Retinal pigment epithelial cell (primary cell): ENCODE data around the gene DEGS2.
"Not testable (repeated sequence)": the region's sequence is repeated elsewhere in the genome, so short reads cannot be mapped to it uniquely, and the experiment has no call there.

Experiments used
- DNase-seq: peaks from one replicate; pipeline ENCODE4 v3.0.0-alpha.2; 2010; ENCODE audit warnings: low read depth
- H3K4me3 ChIP-seq: 2 replicates; pipeline ENCODE4 v1.5.1; 2011; ENCODE audit warnings: mild to moderate bottlenecking, low read length, control low read depth, moderate library complexity
- TF ChIP-seq, protein P1 (sequence below): conservative IDR thresholded peaks from 2 replicates; pipeline ENCODE4 v1.5.1; 2011; ENCODE audit warnings: low read depth, low read length, control low read depth, inconsistent platforms

DEGS2 gene

DNA sequence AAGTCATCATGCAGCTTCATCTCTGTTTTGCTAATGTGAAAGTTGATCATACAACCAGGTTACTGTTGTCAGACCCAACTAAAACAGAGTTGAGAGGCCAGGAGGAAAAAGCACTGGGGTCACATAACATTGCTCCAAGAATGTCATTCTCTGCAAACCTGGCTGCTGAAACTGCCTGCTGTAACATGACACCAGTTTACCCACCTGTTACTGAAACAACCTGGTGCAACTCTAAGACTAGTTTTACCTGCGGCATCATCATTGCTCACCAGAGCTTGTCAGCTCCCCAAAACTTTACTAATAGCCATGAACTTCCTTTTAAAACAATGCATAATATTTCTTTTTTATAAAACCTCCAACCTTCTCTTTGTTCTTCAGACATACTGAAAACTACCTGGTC is 30.7 kb upstream of the DEGS2 start:
- TF ChIP-seq, protein P1, sequence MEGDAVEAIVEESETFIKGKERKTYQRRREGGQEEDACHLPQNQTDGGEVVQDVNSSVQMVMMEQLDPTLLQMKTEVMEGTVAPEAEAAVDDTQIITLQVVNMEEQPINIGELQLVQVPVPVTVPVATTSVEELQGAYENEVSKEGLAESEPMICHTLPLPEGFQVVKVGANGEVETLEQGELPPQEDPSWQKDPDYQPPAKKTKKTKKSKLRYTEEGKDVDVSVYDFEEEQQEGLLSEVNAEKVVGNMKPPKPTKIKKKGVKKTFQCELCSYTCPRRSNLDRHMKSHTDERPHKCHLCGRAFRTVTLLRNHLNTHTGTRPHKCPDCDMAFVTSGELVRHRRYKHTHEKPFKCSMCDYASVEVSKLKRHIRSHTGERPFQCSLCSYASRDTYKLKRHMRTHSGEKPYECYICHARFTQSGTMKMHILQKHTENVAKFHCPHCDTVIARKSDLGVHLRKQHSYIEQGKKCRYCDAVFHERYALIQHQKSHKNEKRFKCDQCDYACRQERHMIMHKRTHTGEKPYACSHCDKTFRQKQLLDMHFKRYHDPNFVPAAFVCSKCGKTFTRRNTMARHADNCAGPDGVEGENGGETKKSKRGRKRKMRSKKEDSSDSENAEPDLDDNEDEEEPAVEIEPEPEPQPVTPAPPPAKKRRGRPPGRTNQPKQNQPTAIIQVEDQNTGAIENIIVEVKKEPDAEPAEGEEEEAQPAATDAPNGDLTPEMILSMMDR: no peak
- H3K4me3 ChIP-seq: no peak overlapping the region
- DNase-seq: no peak

DNA sequence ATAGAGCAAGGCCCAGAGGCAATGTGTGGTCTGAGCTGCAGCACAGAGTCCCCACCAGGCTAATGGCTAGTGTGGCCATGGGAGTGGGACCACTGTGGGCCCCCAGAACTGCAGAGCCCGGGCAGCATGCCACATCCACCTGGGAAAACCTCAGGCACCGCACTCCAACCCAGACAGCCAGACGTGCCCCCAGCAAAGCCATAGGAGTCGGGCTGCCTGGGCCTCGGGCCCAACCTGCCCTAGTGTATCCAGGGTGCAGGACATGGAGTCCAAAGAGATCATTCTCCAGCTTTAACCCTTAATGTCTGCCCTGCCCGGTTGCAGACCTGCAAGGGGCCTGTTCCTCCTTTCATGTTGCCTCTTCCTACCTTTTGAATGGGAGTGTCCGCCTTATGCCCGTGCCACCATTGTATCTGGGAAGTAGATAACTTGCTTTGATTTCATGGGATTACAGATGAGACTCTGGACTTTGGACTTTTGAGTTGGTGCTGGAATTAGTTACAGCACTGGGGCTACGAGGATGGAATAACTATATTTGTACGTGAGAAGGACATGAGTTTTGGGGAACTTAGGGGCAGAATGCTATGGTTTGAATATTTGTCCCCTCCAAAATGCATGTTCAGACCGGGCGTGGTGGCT is 29.1 kb upstream of the DEGS2 start:
- DNase-seq: no peak
- no peak overlapping the region for H3K4me3 ChIP-seq
- TF ChIP-seq, protein P1: no peak

DNA sequence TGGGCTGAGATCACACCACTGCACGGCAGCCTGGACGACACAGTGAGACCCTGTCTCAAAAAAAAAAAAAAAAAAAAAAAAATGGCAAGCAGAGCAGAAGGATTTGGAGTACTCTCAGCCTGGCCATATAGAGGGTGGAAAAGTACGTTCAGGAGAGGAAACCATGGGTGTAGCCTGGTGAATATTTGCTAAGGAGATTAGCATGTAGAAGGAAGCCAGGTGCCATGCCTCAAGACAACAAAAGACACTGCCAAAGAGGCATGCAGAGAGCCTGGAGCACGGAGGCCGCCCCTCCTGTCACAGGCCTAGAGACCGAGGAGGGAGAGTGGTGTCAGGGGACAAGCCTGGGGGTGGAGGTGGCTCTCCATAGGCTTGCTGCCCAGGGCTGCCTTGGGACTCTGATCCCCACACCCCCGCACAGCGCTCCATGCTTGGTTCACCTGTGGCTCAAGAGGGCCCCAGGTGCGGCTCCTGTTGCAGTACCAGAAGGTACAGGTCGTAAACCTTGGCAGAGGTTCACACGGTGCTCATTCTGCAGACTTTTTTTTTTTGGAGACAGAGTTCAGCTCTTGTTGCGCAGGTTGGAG is 27.9 kb upstream of the DEGS2 start:
- TF ChIP-seq, protein P1: no peak
- no peak overlapping the region for H3K4me3 ChIP-seq
- DNase-seq: no peak

DNA sequence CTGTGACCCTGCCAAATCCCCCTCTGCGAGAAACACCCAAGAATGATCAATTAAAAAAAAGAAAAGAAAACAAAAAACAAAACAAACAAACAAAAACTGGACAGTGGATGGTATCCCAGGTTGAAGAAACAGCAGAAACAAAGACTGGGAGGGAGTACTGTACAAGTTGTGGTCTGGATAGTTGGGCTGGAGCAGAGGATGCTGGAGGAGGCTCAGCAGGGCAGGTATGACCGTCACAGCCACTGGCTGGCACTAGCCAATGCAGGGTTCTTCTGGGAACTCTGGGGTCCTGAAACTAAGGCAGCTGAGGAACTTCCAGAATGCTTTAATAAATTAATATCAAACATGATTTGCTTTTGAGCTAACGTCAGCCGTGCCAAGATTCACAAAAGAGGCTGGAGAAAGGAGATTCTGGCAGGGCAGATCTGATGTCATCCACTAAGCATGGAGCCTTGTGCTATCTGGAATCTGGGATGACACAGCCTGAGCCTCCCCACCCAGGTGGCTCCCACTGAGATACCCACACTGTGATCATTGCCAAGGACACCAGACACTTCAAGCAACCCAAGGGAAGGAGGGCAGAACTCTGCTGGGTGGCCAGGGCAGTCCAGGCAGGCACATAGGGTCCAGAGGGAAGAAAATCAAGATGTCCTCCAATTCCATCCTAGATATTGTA is 22.6 kb upstream of the DEGS2 start:
- DNase-seq, H3K4me3 ChIP-seq: not testable (repeated sequence)

DNA sequence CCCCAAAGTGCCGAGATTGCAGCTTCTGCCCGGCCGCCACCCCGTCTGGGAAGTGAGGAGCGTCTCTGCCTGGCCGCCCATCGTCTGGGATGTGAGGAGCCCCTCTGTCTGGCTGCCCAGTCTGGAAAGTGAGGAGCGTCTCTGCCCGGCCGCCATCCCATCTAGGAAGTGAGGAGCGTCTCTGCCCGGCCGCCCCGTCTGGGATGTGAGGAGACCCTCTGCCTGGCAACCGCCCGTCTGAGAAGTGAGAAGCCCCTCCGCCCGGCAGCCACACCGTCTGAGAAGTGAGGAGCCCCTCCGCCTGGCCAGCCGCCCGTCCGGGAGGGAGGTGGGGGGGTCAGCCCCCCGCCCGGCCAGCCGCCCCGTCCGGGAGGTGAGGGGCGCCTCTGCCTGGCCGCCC is 21.2 kb upstream of the DEGS2 start:
- not testable (repeated sequence) for H3K4me3 ChIP-seq, DNase-seq

DNA sequence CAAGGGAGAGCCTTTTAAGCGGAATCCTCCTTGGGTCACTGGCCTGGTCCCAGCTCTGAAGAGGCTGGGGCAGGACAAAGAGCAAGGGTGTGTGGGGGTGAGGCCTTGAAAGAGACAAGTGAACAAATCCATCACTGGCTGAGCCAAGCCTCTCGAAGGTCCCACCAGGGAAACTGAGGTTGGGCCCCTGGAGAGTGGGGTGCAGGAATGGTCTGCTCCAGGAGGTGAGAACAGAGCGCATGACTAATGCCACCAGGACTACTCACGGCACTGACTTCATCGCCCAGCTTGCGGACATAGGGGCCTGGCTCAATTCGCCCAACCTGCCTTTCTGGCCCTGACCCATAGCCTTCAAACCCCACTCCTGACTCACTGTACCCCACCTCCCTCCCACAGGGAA is 19.2 kb upstream of the DEGS2 start:
- H3K4me3 ChIP-seq: no peak overlapping the region
- DNase-seq: no peak
- TF ChIP-seq, protein P1: no peak

DNA sequence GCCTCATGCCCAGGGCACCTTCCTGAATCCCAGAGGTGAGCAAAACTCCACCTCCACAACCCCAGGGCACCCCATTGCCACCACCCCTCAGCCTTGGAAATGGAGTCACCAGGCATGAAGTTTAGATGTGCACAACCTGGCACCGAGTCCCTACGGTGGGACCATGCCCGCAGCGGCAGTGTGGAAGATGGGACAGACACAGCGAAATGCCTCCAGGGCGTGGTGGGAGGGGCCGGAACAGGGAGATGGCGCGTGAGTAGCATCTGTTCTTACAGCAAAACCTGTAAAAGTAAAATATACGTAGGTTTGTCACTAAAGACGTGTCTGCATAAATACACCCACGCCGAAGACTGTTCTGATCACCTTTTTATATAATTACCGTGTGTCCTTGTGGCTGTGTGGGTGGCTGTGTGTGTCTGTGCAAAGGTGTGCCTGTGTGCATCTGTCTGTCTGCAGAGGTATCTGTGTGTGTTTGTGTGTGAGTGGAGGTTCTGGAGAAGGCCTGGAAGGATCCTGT is 17.4 kb upstream of the DEGS2 start:
- DNase-seq: no peak
- TF ChIP-seq, protein P1: no peak
- no peak overlapping the region for H3K4me3 ChIP-seq

DNA sequence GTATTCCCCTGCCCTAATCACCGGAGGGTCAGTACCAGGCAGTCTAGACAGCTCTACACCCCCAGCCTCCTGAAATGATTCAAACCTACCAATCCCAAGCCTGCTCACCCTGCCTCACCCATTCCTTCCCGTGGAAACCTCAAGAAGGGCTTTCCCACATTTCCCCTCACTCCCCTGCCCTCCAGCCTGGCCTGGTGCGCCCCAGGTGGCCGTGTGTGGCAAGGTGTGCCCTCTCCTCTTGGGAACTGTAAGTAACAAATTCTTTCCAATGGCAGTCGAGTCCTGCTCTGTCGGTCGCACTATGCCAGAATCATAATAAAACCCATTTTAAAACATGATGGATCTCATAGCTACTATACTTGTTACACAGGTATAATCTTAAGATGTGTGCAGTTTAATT is 13.9 kb upstream of the DEGS2 start:
- no peak overlapping the region for H3K4me3 ChIP-seq
- TF ChIP-seq, protein P1: no peak
- no peak for DNase-seq
